GM19240 (cell line): ENCODE results near the gene GNB1L.
A peak's percentile ranks its signal among the peaks of the same experiment; 100 is the strongest.

Source experiments
- DNase-seq: peaks from one replicate; pipeline ENCODE4 v3.0.0; 2011; ENCODE audit warnings: low spot score; ENCODE audit not compliant: insufficient read length

GNB1L gene

DNA sequence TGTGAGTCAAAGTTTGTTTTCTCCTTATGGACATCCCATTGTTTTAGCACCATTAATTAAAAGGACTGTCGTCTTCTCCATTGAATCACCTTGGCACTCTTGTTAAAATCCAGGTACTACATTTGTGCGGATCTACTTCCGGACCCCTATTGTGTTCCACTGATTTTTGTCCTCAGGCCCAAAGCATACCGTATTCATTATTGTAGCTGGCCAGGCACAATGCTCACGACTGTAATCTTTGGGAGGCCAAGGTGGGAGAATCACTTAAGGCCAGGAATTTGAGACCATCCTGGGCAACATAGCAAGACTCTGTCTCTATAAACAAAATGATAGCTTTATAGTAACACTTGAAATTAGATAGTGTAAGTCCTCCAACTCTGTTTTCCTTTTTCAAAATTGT, 8.9 kb upstream of the GNB1L start:
- DNase-seq, result no peak

DNA sequence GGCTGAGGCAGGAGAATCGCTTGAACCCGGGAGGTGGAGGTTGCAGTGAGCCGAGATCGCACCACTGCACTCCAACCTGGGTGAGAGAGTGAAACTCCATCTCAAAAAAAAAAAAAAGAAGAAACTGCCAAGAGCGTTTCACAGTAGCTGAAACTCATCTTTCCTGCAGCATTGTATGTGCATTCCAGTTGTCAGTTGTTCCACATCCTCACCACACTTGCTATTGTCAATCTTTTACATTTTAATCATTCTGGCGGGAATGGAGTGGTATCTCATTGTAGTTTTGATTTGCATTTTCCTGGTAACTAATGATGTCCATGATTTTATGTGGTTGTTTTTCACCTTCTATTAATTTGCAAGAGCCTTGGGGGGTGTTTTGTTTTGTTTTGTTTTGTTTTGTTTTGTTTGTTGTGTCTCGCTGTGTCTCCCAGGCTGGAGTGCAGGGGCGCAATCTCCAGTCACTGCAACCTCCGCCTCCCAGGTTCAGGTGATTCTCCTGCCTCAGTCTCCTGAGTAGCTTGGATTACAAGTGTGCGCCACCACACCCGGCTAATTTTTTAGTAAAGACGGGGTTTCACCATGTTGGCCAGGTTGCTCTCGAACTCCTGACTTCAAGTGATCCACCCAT, 8.1 kb upstream of the GNB1L start:
- no peak for DNase-seq

DNA sequence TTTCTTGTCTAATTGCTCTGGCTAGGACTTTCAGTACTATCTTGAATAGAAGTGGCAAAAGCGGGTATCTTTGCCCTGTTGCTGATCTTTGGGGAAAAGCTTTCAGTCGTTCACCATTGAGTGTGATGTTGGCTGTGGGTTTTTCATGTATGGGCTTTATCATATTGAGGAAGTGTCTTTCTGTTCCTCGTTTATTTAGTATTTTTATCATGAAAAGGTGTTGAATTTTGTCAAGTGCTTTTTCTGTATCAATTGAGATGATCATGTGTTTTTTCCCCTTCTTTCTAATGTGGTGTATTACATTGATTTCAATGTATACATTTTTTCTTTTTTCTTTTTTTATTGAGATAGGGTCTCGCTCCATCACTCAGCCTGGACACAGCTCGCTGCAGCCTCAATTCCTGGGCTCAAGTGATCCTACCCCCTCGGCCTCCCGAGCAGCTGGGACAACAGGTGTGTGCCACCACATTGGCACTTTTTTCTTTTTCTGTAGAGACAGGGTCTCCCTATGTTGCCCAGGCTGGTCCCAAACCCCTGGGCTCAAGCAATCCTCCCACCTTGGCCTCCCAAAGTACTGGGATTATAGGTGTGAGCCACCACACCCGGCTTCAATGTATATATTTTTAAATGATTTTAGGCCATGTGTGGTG, 5.3 kb upstream of the GNB1L start:
- DNase-seq, result no peak

DNA sequence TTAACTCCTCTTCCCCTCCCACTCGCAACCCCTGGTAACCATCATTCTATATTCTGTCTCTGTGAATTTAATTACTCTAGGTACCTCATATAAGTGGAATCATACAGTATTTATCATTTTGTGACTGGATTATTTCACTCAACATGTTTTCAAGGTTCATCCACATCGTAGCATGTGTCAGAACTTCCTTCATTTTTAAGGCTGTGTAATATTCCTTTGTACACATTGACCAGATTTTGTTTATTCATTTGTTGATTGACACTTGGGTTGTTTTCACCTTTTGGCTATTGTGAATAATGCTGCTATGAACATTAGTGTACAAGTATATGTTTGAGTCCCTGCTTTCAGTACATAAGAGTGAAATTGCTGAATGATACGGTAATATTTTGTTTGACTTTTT, 2.7 kb upstream of the GNB1L start:
- no peak for DNase-seq

DNA sequence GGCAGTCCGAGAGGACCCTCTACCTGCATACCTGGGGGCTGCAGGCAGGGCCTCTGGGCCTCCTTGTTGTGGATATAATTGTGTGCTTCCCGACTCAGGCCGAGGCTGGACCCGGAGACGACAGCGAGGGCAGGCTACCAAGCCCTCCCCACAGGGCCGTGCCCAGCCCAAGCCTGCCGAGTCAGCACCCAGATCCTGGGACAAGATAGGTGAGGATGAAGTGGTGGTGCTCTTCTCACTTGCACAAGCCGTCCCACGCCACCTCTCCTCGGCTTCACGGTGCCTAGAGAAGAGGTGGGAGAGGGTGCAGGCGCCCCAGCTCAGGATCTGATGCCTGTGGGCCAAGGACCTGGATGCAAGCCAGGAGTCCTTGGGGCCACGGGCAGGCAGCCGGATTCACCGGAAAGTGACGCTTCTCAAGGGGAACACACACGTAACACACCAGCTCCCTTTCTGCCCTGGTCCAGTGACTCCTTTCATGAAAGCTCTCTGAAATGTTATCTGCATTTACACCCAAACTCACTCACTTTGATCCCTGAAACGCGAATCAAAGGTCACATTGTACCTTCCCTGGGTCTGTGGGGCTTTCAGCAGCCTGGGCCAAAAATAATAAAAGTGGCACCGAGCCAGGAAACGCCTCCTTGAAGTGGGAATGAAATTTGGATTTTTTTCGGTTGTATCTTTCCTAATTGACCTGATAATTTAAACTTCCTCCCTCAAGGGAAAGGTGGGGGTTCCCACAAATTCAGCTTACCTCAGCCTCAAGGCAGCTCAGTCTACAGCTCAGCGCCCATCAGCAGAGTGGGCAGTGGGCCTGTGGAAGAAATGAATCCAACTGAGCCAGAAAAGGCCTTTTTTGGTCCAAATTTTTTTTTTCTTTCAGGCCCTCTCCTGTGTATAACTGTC, 1.1 kb upstream of the GNB1L start:
- DNase-seq, result peak; percentile 53

DNA sequence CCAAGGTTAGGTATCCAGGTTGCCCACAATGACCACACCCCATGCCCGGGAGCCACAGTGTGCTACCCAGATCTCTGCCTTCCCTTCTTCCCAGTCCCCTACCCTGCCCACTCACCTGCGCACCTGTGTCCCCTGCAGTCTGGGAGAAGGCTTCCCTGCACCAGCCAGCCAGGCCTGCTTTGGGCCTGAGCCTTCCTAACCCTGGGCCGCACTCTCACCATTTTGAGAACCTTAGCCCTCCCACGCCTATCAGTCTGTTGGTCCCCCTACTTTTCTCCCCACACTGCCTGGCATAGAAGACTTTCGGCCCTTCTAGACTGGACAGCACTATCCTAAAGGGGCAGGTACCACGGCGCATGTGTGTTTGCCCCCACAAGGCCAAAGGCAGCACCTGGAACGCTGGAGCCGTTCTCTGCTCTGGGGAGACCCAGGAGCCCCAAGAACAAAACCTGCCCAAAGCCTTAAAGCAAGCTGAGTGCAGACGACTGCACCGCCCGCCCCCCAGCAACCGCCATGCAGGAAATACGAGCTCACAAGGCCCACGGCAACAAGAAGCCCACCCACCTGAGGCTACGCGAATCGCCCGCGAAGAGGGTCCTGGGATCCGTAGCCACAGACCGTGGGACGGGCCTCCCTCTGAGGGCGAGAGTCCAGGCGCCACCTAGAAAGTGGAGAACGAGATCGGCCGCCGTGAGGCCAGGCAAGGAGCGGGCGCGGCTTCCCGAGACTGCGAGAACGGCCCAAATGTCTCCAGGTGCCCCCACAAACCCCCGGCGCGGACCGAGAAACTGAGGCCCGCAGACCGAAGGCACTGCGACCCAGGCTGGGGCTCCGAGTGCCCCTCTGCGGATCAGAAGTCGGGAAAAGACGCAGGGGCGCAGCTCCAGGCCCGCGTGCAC, 546 bp downstream of the GNB1L start:
- no peak for DNase-seq

DNA sequence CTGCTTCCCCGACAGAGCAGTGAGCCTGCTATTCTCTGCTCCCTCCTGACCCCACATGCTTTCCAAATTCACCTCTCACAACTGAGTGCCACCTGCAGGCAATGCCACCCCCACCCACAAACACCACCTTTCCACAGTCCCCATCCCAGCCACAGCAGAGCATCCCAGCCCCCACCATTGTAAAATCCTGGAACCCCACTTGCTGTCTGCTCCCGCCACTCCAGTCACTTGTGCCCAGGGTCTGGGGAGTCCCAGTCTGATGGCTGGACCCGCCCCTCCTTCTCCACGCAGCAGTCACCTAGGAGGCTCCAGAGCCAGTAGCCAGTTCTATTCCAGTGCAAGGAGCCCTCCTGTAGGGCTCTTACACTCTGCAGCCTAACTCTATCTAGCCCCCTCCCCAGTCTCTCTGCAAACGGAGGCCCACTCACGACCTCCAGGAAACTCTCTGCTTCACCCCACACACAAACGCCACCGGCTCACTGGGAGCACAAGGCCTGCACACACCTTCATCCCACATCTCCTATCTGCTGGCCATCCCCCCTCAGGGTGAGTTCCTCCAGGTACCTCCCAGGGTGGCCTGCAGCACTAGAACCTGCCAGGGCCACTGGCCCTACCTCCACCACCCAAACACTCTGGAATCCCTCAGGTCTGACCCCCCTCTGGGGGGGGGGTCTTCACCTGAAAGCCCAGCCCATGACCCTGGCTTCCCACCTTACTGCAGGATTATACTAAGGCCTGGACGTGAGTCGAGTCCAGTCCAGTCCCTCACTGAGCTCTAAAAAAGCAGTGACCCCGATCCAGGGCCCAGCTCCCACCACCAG, 1.4 kb downstream of the GNB1L start:
- no peak for DNase-seq

DNA sequence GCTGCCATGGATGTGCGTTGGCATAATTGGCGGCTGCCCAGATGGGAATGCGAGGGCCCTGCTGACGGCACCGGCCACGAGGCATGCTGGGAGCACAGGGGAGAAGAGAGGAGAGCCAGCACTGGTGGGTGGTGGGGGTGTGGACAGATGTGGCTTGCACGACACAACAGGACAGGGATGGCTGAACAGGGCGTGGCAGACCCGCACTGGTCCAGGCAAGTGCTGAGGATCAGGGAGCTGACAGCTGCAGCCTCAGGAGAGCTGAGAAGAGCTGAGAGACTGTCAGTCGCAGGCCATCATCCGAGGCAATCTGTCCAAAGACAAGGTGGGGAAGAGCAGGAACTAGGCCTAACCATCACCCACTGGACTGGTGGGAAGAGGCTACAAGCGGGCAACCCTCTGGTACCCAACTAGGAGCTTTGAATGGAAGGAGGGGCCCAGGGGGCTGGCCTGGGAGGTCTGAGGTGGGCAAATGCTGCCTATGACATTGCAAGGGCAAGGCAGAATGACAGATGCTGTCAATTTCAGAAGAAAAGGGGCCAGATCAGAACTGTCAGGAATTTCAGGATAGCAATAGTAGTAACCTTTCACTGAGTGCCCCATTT, 2.4 kb downstream of the GNB1L start:
- no peak for DNase-seq

DNA sequence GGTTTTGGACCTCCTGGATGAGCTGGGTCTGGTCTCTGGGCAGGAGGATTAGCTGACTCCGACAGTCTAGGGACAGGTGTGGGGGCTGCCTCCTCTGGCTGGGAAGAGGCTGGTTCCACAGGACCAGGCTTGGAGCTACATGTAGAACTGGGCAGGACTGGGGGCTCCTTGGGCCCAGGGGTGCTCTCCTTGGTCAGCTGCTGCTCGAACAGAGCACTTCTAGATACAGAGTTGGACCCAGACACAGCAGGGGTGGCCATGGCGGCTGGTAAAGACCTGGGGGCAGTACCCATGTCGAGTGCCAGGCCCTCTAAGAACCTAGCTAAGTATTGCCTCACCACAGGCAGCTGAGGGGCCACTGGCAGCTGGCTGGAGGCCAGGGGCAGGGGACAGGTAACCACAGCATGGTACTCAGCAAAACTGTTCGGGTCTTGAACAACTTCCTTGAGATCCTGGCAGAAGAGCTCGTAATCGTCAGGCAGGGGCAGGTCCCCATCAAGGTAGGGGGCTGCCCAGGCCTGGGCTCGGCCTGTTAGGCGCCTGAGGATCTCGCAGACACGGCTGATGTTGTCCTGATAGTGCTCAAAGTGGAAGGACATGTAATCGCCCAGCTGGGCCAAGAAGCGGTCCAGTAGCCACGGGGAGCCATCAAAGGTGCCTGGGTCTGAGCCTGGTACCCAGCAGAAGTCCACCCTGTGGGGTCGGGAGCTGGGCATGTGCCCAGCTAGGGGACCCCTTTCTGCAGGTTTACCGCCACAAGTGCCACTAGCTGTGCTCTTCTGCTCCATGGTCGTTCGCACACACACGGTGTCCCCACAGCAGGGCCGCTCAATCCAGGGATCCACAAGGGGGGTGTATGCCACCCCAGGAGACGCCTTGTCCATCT, 3.1 kb downstream of the GNB1L start:
- DNase-seq, result no peak

DNA sequence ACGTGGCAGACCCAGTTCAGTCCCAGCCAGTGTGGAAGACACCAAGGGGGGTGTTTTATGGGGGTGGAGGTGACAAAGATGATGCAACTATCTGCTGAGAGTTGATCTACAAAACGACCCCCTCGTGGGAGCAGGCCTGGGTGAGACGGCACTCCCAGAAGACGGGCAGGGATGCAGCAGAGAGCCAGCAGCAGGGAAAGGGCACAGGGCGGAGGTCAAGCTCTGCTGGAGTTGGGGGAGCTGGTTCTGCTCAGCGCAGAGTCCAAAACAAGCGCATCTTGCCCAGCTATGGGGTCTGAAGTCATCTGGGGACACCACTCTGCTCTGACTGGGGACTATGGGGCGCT, 3.9 kb downstream of the GNB1L start:
- no peak for DNase-seq

DNA sequence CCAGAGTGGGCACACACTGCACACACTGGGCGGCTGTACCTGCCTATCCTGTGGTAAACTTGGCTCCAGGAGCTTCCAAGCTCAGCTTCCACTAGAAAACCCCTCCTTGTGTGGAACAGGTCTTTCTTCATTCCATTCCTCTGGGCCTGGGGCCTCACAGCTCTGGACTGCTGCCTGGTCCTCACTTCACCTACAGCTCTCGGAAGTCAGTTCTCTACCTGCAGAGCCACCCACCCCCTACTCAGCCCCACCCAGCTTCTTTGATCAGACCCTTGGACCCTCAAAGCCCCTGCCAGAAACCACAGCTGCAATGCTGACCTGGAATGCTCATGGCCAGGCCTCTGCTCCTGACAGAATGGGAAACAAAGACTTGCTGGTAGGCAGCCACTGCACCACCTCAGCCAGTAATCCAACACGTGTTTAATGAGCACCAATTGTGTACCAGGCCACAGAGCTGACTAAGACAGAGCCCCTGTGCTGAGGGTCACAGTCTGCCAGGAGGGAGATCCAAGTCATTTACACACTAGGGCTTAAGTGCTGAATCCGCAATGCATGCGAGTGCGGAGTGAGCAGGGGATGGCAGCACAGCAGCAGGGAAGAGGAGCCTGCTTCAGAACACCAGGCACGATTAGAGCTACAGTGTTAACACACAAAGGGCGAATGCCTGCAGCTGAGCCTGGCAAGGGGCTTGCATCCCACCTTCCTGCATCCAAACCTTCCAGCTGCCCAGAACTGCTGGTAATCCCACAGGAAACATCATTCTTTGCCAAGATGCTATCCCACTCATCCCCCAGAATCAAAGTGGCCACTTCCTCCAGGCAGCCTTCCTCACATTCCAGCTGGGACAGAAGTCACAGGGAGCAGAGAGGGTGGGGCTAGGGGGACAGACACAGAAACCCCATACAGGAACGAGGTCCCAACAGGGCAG, 4.6 kb downstream of the GNB1L start:
- DNase-seq, result no peak

DNA sequence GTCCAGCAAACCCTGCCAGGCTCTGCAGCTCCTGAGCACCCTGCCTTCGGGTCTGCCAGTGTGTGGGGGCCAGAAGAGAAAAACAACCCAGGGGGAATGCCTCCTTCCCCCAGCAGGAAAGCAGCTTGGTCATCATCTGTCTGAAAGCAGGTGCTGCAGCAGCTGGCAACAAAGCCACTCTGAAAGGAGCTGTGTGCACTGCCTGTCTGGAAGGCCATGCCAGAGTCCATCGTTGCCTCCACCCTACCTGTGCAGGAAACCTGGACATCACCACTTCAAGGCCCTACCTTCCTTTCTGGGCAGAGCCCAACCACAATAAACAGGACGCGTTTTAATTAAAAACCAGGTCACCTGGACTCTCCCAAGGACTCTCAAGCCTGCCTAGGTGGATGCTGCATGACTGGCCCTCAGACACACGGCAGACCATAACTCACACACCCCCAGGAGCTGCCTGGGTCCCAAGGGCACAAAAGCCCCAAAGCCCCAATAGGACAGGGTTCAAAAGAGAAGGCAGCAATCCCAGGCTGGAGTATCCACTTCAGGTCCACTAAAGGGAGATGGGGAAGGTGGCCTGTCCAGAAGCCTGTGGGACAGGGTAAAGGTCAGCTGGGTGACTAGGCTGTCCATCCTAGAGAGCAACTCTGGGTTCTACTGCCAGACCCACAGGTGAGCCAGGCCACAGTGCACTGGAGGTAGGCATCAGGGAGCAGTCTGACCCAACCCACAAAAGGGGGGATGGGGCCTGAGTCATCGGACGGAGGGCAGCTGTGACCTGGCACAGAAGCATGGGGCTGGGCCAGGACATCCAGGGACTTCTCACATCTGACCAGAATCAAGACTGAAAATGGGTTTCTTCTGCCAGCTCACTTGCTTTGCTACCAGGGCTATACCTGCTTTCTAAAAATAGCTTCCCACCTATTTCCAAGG, 6.1 kb downstream of the GNB1L start:
- DNase-seq, result no peak

DNA sequence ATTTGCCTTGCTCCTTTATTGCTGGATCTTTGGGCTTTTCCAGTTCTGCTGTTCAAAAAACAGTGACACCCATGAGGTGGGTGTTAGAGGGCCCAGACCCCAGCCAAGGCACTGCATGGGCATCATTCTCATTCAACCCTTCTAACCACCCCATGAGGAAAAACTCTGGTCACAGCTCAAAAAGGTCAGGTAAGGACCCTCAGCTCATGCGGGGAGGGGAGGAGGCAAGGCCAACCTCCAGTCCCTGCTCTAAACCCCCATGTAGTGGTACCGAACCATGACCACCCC, 7.4 kb downstream of the GNB1L start:
- DNase-seq, result no peak

DNA sequence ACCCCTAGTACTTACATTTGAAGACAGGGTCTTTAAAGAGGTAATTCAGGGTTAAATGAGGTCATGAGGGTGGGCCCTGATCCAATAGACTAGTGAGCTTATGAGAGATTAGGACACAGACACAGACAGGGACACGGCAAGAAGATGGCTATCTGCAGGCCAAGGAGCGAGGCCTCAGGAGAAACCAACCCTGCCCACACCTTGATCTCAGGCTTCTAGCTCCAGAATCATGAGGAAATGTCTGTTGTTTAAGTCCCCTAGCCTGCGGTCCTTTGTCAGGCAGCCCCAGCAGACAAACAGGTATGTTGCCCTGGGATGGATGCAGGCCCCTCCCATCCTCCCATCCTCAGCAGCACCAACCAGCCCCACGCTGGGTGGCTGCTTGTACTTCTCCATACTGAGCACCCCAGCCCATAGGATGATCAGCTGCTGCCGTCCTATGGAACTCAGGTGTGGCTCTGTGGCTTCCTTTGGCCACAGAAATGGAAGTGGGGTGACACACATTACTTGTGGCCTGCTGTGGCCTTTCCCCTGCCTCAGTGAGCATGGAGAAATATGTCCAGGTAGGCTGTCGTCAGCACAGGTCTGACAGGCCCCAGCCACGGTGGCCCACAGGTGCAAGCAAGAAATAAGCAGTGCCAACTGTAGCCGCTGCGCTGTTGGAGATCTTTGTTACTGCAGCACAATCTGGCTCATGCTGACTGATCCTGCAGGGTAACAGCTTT, 7.9 kb downstream of the GNB1L start:
- DNase-seq, result no peak

DNA sequence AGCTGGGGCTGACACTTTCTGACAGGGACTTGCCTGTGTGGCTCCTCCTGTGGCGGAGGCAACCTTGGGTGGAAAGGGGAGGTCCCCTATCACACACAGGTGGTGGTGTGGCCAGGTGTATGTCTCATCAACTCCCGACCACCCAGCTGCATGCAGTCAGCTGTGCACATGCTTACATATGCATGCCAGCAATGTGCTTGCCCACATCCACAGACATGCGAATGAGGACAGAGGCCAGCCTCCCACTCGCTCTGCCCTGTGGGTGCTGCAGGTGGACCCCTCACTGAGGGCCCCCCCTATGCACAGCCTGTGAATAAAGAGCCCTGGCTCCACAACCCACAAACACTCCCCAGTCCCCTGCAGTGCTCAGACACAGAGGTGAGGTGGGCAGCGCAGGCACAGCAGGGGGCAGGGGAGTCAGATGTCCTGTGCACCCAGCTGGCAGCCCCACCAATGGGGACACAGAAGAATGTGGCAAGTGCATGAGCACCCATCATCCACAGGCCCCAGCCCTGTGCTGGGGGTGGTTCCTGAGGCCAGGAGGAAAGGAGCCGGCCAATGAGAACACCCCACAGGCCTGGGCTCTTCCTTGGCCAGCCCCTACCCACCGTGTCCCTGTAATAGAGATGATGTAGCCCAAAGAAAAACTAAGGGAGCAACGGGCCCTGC, 9.5 kb downstream of the GNB1L start:
- no peak for DNase-seq

DNA sequence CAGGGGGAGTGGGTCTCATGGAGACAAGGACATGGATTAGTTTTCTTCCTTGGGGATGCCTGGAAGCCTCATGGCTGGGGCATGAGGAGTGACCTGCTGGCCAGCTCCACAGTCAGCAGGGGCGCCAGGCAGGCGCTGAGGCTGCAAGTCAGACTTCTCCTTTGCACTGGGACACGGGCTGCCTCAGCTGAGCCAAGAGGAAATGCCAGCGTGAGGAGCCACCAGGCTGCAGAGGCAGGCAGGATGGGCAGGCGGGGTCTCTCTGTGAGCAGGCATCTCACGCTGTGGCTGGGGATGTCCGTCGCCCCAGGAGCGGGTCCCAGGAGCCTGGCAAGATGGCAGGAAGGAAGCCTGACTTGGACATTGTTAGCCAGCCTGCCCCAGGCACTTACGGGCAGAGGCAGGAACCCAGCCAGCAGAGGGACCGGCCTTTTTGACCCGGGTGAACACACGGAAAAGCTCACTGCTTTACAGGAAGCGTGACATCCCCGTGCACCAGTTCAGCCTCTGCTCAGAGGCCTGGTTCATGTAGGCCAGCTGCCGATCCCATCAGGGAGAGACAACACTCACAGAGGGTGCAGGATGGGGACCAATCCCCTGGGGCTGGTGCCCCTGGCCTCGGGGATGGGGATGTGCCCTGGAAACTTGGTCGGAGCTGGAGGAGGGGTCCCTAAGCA, 10.2 kb downstream of the GNB1L start:
- no peak for DNase-seq
